ENCODE measurements around the gene REN. TPM values are rescaled to one million over a fixed set of nuclear protein-coding genes. Genes with fewer than 3 reads are reported as not detected.
A peak's percentile ranks its signal among the peaks of the same experiment; 100 is the strongest.

REN gene
- total and polyA plus RNA-seq, 2 donors (not counting 3 experiments of a cell fraction or from before 2014, with no cell fraction given), result 0.11 TPM; not detected in 1

DNA sequence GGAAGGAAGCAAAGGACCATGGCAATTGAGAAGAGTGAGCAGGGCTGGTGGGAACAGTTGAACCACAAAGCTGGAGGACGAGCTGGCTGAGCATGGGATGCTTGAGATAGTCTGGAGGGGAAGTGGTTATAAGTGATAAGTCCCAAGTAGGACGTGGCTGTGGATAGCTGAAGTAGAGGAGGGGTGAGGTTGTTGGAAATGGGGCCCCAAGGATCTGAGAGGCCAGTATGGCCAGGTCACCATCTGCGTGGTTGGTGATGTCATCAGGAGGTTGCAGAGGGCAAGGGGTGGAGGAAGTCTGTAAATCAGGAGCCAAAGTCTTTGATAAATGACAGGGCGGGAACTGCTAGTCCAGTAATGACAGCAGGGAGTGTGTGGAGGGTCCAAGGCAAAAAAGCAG lies 11.0 kb upstream of the REN start:
- dilution Hi-C loops (cut with MboI; ENCODE audit: extremely low pct_ligation_motif_present, low sequenced_read_pairs) (no loop called here), intact Hi-C loops (cut with micrococcal nuclease) (no loop called here)
- peak; percentile 19 for TF ChIP-seq JUN (IDR thresholded peaks at IDR 0.05; ENCODE audit: borderline replicate concordance, insufficient read depth, insufficient read length, low read depth)
- TF ChIP-seq POLR2A (IDR thresholded peaks at IDR 0.05; ENCODE audit: low read depth, low read length), result no peak
- H3K27me3 ChIP-seq (ENCODE audit: control insufficient read depth in 2 of 2, insufficient read depth in 2 of 2, low read length in 2 of 2), result no peaks in the 10 kb centered on the region
- no peak overlapping the region for H3K4me3 ChIP-seq (replicated peaks in 1 of 3; ENCODE audit: insufficient read depth in 1 of 3, low read depth in 1 of 3, low read length in 3 of 3)
- no peak overlapping the region for H2AFZ ChIP-seq (ENCODE audit: low read depth, low read length)
- H4K20me1 ChIP-seq (replicated peaks; ENCODE audit: control insufficient read depth, extremely low read depth, insufficient read depth, low read length), result no peaks in the 10 kb centered on the region
- peak; percentile 25 for DNase-seq (ENCODE audit: low read depth, low spot score)
- POLR2A ChIA-PET, result no interaction called here
- no peak for FAIRE-seq
- H3K4me1 ChIP-seq (ENCODE audit: control insufficient read depth, extremely low read depth, insufficient read depth, low read length), result peaks cover 15% of the 10 kb centered on the region
- H3K36me3 ChIP-seq (ENCODE audit: control insufficient read depth in 2 of 2, extremely low read depth in 1 of 2, insufficient read depth in 2 of 2, low read length in 2 of 2), result no peaks in the 10 kb centered on the region
- BruUV-seq (replicated peaks), result no TSS peak
- no peaks in the 10 kb centered on the region for H3K9me1 ChIP-seq (replicated peaks; ENCODE audit: control insufficient read depth, extremely low read depth, insufficient read depth, low read length)
- CTCF ChIA-PET, result interaction anchor here (26.7 kb wide), 1 partner anchor 25 kb away, joined by 770 read pairs; no protein-coding TSS in a partner anchor
- H3K4me2 ChIP-seq (ENCODE audit: insufficient read depth, low read length), result no peak overlapping the region
- H3K9me3 ChIP-seq (replicated peaks; ENCODE audit: control insufficient read depth, insufficient read depth, low read length), result no peaks in the 10 kb centered on the region
- no peak overlapping the region for H3K9ac ChIP-seq (replicated peaks; ENCODE audit: extremely low read depth, insufficient read depth, low read length)
- H3K79me2 ChIP-seq (ENCODE audit: control insufficient read depth, insufficient read depth, low read length), result no peaks in the 10 kb centered on the region
- no peak overlapping the region for H3K27ac ChIP-seq (ENCODE audit: insufficient read depth, low read depth, low read length)

DNA sequence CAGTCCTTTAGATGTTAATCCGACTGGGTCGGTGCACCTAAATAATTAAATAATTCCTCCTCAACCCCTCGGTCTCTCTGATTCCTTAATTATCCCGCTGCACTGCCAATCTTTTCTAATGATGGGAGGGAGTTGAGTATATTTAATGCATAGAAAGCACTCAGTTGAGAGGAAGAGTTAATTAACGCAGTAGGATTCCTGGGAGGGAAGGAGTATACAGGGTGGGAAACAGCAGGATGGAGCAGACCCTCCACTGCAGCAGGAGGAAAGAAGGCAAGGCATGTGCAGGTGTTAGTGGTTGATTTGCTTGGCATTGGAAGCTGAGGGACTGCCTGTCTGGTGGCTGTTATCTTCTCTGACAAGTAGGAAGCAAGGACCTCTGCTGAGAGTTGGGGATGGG lies 9.9 kb upstream of the REN start:
- dilution Hi-C loops (cut with MboI; ENCODE audit: extremely low pct_ligation_motif_present, low sequenced_read_pairs), result no loop called here
- H3K4me3 ChIP-seq (replicated peaks in 1 of 3; ENCODE audit: insufficient read depth in 1 of 3, low read depth in 1 of 3, low read length in 3 of 3), result no peak overlapping the region

More for the DNA sequence above, 9.9 kb upstream of the REN start:
- Histone ChIP-seq H3K9ac (replicated peaks; ENCODE audit: extremely low read depth, insufficient read depth, low read length) (no peak overlapping the region), H3K36me3 (ENCODE audit: control insufficient read depth in 2 of 2, extremely low read depth in 1 of 2, insufficient read depth in 2 of 2, low read length in 2 of 2) (no peaks in the 10 kb centered on the region), H3K9me1 (replicated peaks; ENCODE audit: control insufficient read depth, extremely low read depth, insufficient read depth, low read length) (no peaks in the 10 kb centered on the region), H4K20me1 (replicated peaks; ENCODE audit: control insufficient read depth, extremely low read depth, insufficient read depth, low read length) (no peaks in the 10 kb centered on the region), H3K4me2 (ENCODE audit: insufficient read depth, low read length) (no peak overlapping the region), H3K4me1 (ENCODE audit: control insufficient read depth, extremely low read depth, insufficient read depth, low read length) (peaks cover 24% of the 10 kb centered on the region), H3K27me3 (ENCODE audit: control insufficient read depth in 2 of 2, insufficient read depth in 2 of 2, low read length in 2 of 2) (no peaks in the 10 kb centered on the region), H3K79me2 (ENCODE audit: control insufficient read depth, insufficient read depth, low read length) (no peaks in the 10 kb centered on the region), H2AFZ (ENCODE audit: low read depth, low read length) (no peak overlapping the region), H3K27ac (ENCODE audit: insufficient read depth, low read depth, low read length) (no peak overlapping the region), H3K9me3 (replicated peaks; ENCODE audit: control insufficient read depth, insufficient read depth, low read length) (no peaks in the 10 kb centered on the region)
- no peak for DNase-seq (ENCODE audit: low read depth, low spot score)
- no peak for TF ChIP-seq POLR2AphosphoS5 (IDR thresholded peaks at IDR 0.05; ENCODE audit: insufficient read depth, low read depth, low read length)
- no peak for FAIRE-seq
- intact Hi-C loops (cut with micrococcal nuclease), result no loop called here
- POLR2A ChIA-PET, result interaction anchor here (1.0 kb wide), 1 partner anchor 13 kb away, joined by 3 read pairs; no protein-coding TSS in a partner anchor
- no TSS peak for BruUV-seq (replicated peaks)
- CTCF ChIA-PET, result interaction anchor here (1.0 to 26.7 kb wide), 2 partner anchors 8 to 26 kb away, joined by 3 to 770 read pairs; no protein-coding TSS in a partner anchor

Measured in endothelial cell of umbilical vein (primary cell).